ENCODE measurements around the gene PLCB2. TPM values are rescaled to one million over a fixed set of nuclear protein-coding genes. Genes with fewer than 3 reads are reported as not detected.

Gene PLCB2
- polyA plus RNA-seq, 12 donors: 5.2 to 36.6 (median 7.5) TPM; not detected in 1

DNA sequence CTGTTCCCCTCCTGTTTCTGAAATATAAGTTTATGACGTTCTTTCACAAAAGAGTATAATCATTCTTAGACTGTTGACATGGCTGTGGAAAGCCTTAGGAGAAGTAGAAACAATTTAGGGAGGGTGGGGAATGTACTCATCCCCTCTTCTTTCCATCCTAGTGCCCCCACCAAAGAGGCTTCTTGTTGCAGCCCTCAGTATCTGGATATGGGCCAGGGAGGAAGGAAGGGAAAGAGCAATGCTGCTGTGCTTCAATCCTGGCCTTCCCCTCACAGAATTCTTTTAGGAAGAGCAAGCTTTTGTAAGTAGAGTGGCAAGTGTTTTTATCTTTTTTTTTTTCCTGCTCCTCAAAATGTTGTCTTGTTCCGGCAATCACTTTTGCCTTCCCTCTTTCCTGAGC lies 17.5 kb upstream of the PLCB2 start:
- no peak for DNase-seq

DNA sequence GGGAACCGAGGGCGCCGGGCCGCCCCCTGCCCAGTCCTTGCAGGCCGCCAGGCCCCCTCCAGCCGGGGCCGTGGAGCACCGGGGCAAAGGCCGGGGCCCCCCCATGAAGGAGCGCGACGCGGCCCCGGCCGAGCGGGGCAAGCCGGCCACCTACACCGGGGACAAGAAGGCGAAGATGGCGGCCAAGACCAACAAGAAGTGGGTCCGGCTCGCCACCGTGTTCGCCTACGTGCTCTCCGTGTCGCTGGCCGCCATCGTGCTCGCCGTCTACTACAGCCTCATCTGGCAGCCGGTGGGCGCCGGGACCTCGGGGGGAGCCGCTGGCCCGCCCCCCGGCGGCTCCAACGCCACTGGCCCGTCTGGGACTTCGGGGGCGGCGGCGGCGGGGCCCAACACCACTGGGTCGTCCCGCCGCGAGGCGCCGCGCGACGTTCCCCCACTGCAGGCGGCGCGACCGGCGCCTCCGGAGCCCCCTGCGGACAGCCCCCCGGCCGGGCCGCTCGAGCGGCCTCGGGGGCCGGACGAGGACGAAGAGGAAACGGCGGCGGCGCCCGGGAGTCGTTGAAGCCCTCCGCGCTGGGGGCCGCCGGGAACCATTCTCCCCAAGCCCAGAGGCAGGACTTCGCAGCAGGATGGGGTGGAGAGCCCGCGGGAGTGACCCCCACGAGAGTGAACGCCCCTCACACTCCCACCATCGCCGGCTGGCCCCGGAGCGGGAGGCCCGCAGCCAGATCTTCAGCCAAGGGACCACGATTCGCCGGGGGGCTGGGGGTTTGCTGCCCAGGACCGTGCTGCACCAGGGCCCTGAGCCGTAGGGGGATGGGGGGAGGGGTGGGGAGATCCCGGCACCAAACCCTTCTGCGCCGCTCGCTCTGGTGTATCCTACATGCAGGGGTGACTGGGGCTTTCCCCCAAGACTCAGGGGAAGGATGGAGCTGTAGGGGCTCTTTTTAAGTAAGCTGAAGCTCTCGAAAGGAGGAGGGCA lies 16.5 kb upstream of the PLCB2 start:
- DNase-seq: no peak

DNA sequence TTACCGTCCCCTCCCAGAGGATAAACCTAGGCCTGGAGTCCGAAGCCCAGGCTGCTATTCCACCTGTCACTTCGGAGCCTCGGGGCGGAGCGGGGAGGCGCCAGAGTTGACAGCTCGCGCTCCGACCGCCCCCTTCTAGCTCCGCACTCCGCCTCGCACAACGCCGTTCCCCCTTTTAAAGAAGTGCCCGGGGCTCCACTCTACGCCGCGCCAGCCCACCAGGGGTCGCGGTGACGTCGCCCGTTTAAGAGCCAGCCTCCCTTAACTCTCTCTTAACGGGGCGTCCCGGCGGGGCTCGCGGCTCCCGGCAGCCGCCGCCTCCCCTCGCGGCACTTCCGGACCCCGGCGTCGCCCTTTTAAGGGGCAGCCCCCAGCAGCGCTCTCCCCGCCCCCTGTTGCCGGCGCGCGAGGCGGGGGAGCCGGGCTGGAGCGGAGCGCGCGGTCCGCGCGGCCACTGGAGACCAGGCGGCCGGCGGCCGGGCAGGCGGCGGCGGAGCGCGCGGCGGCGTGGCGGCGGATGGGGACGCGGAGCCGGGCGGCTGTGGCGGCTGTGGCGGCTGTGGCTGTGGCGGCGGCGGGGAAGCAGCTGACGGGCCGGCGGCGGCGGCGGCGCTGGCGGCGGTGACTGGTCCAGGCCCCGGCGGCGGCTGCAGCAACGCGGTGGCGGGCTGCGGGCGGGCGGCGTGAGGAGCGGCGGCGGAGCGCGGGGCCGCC lies 15.7 kb upstream of the PLCB2 start, which contains the start of gene INAFM2:
Gene INAFM2 (plus strand): TSS at position 454 of the 714 bp plus-strand sequence. CDS start 364 bp downstream, outside the sequence.
- DNase-seq: peak; percentile 92

DNA sequence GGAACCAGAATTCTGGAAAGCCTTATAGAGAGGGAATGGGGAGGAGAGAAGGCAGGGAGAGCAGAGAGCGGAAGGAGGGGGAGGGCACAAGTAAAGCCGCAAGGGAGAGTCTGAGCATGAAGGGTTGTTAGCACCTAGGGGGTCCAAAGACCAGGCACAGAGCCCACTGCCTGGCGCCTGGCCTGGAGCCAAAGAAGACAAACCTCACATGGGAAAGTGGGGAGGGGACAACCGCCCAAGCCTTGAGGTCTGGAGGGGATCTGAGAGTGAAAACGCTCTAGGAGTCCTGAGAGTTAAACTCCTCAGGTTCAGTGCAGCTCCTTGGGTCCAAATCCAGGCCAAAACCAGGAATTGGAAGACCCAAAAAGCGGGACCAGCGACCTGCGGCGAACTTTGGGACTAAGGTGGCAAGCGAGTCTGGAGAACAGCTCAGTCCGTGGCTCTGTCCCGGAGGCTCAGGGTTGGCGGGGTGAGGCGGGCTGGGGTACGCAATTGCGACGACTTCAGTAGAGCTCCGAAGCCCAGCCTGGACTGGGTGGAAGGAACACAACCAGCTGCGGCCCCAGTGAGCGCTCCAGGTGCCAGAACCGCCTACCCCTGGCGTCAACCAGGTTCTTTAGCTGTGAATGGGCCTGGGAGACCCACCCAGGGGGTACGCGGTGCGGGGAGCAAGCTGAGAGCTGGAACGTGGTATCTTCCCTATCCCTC lies 14.9 kb upstream of the PLCB2 start:
- no peak for DNase-seq

DNA sequence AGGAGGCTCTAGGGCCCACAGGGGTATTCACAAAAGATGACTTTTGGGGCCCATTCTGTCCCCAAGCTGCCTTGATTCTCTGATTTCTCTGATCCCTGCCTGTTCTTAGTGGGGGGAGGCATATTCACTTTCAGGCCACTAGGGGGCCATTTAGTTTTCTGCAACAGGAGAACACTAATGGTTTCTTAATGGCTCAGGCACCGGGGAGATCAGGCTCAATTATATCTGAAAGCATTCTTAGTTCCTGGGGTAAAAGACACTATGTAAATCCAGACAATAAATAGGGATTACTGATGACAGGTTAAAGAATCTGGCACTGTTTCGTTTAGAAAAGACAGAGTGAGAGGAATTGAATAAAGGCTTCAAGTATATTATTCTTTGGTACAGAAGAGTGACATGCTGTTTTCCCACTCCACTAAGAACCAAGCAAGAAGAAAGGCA lies 13.2 kb upstream of the PLCB2 start:
- no peak for DNase-seq

DNA sequence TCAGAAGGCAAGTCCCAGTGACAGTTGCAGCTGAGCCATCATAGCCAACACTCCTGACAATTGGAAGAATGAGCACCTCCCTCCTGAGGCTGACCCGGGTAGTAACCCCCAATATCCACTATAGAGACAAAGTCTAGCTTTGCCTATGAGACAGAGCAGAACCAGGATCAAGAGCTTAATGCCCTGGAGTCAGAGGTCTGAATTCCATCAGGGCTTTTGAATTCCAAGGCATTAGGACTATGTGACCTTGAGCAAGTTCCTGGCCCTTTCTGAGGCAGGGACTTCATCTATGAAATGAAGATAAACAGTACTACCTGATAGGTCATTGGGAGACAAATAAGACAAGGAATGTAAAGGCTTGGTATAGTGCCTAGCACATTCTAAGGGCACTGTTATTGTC lies 12.7 kb upstream of the PLCB2 start:
- no peak for DNase-seq

DNA sequence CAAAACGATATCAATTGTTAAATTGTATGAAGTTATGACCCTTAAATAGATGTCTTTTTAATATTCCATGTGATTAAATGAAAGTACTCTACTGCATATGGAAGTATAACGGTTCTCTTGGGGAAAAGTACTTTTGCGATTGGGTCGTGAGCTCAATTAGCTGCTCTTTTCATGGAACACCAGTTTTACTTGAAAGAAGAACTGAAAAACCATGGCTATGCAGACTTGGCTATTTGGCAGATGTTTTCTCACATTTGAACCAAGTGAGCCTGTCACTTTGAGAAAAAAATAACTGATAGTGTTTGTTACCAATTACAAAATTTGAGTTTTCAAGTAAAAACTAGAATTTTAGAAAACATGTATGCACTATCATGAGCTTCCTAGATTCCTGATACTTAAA lies 9.8 kb upstream of the PLCB2 start:
- DNase-seq: no peak

DNA sequence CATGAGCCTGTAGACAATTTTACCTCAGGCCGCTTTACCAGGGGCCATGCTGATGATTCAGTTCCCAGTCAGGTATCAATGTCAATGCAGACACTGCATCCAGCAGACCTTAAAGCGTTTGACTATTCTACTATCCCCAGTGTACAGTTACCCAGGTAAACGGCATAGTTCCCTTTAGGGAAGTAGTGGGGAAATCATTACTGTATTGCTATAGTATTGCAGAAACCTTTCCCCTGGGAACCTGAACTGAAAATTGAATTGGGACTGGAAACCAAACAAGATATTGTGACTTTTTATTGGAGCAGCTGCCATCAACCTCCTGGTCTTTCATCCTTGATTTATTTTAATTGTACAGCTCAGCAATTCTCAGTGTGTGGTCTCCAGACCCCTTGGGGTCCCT lies 9.2 kb upstream of the PLCB2 start:
- no peak for DNase-seq

DNA sequence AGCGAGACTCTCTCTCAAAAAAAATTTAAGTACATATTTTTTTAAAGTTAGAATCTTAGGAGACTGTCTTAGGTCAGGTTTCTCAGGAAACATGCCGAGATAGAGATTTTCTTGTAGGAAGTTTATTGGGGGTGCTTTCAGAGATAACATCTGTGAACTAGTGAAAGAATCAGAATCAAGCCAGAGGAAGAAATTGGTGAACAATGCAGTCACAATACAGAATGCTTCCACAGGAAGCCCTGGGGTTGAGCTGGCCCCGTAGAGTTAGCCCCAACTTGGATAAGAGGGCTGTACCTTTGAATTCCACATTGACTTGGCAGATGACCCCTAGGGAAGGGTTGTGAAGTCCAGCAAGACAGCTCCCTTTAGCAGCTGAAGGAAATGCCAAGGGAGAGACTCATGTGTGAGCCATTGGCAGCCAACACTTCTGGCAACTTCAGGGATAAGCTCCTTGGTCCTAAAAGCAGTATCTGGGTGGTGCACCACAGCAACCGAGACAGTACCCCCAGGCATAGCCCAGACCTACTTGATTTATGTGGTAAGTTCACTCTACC lies 7.1 kb upstream of the PLCB2 start:
- DNase-seq: no peak

DNA sequence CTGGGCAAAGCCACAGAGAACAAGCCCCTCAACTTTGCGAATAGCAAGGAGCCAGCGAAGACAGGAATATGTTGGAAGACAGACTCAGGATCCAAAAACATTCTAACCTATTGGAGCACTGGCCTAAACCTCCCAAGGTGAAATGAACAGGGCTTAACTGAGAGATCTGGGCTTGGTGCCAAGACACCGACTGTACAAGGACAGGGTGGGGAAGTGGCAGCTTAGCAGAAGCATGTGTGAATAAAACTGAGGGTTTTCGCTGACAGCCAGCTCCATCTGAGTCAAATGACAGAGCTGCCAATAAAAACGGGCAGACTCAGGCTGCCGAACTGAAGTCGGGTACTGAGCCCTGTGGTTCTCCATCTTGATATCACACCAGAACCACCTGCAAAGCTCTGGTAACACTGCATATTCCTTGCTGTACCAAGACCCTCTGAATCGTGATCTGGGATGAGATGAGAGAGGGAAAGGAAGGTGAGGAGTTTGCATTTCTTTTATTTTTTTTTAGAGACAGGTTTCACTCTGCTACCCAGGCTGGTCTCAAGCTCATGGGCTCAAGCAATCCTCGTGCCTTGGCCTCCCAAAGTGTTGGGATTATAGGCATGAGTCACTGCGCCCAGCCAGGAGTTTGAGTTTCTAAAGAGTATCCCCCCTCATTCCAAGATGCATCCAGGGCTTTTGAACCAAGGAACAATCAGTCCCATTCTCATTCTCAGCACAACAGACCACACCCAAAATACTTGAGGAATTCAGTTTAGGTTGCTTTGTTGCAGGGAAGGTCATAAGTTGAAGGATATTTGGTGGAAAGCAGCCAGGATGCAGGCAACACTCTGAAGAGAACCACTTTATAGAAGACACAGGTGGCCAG lies 6.0 kb upstream of the PLCB2 start:
- no peak for DNase-seq

DNA sequence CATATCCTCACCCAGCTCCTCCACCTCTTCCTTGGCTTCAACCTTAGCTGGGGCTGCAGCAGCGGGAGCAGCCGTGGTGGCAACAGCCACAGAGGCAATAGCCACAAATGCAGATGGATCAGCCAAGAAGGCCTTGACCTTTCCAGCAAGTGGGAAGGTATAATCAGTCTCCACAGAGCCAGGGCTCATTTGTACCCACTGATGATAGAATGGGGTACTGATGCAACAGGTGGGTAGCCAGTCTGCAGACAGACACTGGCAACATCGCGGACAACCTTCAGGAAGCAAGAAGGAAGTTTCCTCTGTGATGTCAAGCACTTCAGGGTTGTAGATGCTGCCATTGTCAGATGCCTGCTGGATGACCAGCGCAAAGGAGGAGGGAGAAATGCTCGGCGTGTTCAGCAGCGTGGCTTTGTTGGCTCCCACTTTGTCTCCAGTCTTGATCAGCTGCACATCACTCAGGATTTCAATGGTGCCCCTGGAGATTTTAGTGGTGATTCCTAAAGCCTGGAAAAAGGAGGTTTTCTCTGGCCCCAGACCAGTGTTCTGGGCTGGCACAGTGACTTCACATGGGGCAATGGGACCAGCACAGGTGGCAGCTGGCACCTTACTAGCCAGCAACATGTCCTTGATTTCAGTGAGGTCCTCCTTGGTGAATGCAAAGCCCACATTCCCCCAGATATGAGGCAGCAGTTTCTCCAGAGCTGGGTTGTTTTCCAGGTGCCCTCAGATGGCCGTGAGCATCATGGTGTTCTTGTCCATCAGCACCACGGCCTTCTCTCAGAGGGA lies 4.8 kb upstream of the PLCB2 start:
- DNase-seq: no peak

DNA sequence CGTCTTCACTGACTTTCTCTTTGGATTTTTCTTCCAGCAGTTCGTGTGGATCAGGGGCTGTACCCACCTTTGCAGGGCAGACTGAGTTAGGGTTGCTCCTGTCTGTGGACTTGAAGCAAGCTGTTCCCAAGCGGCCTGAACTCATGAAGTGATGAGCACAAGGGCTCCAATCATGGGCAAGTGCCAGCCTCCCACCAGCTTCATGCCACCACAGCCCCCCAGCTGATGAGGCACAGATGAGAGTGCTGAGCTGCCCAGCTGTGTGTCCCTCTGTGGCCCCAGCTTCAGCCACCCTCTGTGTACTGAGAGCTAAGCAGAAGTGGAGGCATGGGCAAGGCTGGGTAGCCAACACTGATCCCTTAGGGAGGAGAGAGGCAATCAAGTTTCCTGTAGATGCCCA lies 3.3 kb upstream of the PLCB2 start:
- DNase-seq: no peak

DNA sequence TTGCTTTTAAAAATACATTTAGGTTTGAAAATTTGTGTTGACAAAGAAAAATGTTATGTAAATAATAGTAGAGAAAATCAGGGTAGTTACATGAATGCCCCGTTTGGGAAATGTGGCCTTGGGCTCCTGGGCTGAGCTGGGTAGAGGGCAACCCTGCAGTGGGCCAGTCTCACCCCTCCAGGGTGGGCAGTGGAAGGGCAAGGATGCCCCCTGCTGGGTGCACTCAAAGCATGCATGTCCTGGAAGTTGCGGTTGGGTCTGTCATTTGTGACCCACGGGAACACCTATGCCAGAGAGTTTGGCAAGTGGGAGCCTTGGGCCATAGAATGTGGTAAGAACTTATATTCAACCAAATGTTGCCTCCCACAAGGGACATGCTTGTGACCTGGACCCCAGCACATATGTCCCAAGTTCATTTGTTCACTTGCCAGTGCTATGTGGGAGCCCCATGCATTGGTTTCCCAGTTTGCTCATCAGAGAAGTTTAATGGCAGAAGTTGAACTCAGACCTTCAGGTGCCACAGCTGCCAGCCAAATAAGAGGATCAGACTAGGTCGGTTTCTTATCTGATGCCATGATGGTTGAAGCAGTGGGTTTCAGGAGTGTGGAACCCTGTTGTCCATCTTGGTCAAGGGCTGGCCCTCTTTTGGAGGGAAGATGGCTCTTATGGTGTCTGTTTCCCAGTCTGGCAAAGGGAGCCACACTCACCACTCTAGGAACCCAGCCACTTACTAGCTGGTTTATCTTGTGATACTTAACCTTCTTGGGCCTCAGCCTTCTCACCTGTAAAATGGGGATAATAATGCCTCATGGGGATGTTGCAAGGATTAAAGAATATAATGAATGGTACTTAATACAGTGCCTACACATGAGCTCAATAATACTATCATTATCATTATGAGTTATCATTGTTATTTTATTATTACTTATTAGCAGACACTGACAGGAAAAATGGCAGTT lies 2.5 kb upstream of the PLCB2 start:
- DNase-seq: no peak

DNA sequence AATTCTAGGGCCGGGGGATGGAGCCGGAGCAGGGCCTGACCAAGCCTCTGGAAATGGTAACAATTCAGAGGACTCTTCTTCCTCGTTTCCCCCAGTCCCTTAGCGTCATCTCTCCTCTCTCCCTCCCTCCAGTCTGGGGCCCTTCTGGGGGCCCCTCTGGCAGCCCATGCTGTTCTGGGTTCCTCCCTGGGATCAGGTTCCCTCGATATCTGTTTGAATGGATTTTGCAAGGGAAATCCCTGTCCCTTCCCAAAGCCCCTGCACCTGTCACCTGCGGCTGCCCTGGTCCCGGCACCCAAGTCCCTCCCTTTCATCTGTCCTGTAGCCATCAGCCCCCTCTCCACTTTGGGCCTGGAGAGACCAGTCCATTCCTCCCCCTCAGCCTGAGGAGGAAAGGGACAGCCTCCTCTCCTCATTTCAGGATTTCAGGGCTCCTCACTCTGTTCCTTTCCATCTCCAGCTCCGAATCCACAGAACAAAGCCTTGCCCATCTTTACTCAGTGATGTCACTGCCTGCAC lies 1.7 kb upstream of the PLCB2 start:
- no peak for DNase-seq

DNA sequence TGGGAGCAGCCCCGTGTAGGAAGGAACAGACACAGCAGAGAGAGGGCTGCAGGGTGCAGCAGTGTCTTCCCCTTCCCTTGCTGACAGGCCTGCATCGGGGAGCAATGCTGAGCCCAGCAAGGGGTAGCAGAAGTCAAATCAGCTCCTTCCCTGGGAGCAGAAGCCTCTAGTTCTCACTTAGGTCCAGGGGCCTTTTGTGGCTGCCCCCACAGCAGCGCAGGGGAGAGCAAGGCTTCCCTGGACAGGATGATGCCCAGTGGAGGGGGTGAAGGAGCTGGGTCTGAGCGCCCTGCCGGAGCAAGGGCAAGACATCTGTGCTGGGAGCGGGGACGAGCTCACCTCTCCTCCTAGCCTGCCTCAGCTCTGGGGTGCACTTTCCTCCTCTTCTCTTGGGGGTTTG lies 827 bp downstream of the PLCB2 start:
- DNase-seq: no peak

DNA sequence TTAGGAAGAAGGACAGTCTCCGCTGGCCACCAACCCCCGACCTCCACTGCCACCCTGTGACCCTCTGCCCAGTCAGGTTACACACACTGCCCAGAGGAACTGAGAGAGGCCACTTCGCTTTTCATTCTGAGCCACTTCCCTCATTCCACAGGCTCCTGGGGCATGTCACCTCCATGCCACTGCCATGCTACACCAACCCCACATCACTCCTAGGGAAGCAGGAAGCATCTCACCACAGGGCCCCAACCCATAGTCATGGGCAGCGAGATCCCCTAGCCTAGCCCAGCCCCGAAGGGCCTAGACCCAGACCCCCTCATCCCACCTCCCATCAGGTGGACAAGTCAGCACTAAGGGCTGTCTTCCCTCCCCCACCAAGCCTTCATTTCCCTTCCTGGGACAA lies 1.4 kb downstream of the PLCB2 start:
- no peak for DNase-seq

DNA sequence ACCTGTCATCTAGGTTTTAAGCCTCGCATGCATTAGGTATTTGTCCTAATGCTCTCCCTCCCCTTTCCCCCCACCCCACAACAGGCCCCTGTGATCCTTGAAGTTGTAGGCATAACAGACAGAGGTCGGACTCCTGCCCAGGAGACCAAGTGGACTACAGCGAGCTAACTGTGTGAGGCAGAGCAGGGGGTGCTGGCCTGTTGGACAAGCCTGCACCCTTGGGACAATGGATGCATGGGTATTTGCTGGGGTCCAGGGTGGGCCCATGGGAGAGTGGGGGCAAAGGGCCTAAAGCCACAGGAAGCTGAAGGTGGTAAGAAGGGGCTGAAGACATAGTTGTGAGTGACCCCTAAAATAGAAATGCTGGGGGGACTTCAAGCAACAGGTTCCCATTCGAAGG lies 2.5 kb downstream of the PLCB2 start:
- DNase-seq: no peak

DNA sequence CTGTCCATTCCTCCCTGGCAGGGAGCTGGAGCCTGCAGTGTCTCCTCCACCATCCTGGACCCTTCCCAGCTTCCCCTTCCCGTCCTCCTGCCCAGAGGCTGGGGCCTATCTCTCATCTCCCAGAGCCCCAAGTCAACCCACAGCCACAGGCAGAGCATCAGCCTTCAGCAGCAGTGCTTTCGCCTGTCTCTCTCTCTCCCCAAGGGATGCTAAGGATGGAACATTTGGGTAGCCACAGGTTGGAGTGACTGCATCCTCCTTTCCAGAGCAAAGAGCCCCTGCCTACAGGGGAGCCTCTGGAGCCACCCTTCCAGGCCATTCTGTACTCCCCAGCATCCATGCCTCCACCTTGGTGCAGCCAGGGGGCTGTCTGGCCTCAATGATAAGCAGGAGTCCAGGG lies 4.2 kb downstream of the PLCB2 start:
- DNase-seq: no peak

DNA sequence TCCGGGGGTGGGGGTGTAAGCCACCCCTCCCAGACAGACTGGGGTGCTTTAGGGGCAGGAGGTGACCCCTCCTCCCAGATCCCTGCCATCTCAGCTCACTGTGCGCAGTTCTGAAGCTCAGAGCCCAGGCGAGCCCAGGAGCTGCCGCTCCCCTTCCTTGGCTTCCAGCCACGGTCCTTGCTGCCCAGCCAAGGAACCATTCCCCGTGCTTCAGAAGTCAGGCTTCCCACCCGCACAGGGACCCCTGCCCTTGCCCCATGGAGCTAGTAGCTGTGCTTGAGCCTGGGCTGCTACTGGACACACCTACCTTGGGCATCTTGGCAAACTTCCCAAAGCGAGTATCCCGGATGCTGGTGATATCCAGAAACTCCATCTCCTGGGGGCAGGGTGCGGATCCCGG lies 4.8 kb downstream of the PLCB2 start:
- no peak for DNase-seq

Data from muscle of arm (tissue), 12 donors.